Stimulated activated CD4-positive, alpha-beta T cell treated with anti-CD3 and anti-CD28 coated beads, TNF-alpha, amount 100 ng/mL, for 48 hours (primary cell): Measurements from ENCODE around the gene TMEM253.

ENCODE experiments used
- DNase-seq, 3 donors: peaks; one replicate each; pipeline ENCODE4 v3.0.0-alpha.2; 2020; ENCODE audit warnings: low read depth in 3 of 3

TMEM253 gene

GRCh38 chr14:21071225-21072030, 29.4 kb upstream of the TMEM253 start:
- peak in 1 of 3 donors; percentile 31 for DNase-seq

DNA sequence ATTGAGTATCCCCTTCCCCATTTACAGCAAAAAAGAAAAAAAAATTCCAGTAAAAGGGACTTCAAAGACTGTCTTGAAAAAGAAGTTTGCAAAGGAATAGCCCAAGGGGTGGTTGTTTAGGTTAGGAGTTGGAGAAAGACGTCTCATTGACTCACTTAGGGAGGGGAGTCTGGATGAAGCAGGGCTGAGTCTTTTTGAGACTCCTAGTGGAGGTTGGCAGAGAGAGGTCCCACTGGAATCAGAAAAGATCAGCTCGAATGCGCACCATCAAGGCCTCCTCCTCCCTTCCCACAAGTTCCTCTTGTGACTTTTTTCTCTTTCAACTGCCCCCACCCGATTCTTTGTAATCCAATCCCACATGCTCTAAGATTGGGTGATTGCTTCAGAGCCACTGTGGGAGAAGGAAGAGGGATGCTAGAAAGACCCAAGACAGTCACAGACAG, 28.8 kb upstream of the TMEM253 start:
- no peak for DNase-seq

DNA sequence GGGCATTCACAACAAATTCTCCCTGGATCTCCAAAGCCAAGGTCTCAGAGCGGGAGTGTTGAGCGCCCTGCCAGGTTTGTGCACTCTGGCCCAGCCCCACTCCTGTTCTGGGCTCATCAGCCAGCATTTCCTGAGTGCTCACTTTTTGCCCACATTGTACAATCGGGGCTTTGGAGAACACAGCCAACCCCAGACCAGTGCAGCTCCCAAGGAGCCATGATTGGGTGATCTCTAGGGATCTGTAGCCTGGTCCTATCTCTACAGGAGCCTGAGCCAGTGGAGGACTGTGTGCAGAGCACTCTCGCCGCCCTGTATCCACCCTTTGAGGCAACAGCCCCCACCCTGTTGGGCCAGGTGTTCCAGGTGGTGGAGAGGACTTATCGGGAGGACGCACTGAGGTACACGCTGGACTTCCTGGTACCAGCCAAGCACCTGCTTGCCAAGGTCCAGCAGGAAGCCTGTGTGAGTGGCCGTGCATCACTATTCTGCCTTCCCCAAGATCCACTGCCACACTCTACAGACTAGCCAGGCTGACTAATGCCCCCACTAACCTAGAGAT, 28.0 kb upstream of the TMEM253 start:
- no peak for DNase-seq

GRCh38 chr14:21073921-21074320, 26.9 kb upstream of the TMEM253 start:
- no peak for DNase-seq

DNA sequence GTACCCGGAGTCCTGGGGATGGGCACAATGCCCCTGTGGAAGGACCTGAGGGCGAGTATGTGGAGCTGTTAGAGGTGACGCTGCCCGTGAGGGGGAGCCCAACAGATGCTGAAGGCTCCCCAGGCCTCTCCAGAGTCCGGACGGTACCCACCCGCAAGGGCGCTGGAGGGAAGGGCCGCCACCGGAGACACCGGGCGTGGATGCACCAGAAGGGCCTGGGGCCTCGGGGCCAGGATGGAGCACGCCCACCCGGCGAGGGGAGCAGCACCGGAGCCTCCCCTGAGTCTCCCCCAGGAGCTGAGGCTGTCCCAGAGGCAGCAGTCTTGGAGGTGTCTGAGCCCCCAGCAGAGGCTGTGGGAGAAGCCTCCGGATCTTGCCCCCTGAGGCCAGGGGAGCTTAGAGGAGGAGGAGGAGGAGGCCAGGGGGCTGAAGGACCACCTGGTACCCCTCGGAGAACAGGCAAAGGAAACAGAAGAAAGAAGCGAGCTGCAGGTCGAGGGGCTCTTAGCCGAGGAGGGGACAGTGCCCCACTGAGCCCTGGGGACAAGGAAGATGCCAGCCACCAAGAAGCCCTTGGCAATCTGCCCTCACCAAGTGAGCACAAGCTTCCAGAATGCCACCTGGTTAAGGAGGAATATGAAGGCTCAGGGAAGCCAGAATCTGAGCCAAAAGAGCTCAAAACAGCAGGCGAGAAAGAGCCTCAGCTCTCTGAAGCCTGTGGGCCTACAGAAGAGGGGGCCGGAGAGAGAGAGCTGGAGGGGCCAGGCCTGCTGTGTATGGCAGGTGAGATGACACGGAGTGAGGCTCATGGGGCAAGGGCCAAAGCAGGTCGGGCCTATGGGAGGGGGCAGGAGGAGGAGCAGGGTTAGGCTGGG, 26.2 kb upstream of the TMEM253 start:
- DNase-seq, result no peak

GRCh38 chr14:21075719-21076437, 25.0 kb upstream of the TMEM253 start:
- DNase-seq, result no peak

DNA sequence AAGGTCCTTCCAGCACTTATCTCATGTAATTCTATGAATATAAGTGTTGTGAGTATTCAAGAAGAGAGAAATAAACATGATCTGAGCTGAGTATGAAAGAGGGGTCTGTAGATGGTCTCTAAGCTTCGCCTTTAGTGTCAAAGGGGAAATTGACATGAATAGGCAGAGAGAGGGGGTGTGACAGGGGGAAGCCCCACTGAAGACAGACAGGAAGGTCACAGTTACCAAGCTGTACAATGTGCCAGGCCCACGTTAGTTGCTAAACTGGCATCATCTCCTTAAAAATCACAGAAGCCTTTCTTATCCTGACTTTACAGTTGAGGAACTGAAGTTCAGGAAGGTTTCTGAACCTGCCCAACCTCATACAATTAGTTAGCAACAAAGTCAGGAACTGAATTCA, 23.2 kb upstream of the TMEM253 start:
- DNase-seq, result no peak

GRCh38 chr14:21078287-21078686, 22.6 kb upstream of the TMEM253 start:
- DNase-seq, result no peak

DNA sequence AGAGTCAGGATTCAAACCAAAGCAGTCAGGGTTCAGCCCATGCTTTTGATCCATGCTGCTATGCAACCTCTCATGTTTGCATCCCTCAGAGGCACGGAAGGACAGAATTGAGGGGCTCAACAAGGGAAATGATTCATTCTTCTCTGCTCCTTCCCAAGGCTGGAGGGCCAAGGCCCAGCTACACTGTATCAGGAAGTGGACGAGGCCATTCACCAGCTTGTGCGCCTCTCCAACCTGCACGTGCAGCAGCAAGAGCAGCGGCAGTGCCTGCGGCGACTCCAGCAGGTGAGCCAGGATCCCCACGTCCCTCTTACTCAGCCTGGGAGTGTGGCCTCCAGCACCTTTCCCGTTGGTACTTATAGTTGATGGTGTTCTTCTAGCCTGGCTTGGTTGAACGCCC, 22.1 kb upstream of the TMEM253 start:
- DNase-seq, result no peak

DNA sequence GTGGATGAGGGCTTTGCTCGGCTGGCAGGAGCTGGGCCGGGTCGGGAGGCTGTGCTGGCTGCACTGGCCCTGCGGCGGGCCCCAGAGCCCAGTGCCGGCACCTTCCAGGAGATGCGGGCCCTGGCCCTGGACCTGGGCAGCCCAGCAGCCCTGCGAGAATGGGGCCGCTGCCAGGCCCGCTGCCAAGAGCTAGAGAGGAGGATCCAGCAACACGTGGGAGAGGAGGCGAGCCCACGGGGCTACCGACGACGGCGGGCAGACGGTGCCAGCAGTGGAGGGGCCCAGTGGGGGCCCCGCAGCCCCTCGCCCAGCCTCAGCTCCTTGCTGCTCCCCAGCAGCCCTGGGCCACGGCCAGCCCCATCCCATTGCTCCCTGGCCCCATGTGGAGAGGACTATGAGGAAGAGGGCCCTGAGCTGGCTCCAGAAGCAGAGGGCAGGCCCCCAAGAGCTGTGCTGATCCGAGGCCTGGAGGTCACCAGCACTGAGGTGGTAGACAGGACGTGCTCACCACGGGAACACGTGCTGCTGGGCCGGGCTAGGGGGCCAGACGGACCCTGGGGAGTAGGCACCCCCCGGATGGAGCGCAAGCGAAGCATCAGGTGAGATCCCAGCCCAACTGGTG, 19.2 kb upstream of the TMEM253 start:
- no peak for DNase-seq

DNA sequence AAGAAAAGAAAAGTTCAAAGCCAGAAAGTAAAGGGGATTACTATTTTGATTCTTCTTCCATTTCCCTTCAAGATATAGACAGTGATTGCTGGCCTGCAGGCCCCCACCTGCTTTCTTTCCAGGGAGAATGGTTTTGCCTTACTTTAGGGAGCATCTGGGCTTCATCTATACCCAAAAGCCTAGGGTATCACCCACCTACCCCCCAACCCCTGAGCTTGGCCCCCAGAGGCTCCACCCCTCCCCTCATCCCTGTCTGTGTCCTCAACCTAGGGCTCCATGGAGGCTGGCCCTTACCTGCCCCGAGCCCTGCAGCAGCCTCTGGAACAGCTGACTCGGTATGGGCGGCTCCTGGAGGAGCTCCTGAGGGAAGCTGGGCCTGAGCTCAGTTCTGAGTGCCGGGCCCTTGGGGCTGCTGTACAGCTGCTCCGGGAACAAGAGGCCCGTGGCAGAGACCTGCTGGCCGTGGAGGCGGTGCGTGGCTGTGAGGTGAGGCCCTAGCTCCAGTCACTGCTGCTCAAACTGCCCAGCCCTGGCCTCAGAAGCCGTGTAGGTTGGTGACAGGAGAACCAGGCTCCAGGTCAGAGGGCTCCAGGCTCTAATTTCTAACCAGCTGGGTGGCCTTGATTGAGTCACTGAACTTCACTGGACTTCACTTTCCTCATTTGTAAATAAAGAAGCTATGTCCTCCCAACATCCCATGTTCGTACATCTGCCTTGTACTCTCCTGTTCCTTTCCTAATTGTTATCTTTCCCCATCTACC, 17.1 kb upstream of the TMEM253 start:
- DNase-seq, result no peak

DNA sequence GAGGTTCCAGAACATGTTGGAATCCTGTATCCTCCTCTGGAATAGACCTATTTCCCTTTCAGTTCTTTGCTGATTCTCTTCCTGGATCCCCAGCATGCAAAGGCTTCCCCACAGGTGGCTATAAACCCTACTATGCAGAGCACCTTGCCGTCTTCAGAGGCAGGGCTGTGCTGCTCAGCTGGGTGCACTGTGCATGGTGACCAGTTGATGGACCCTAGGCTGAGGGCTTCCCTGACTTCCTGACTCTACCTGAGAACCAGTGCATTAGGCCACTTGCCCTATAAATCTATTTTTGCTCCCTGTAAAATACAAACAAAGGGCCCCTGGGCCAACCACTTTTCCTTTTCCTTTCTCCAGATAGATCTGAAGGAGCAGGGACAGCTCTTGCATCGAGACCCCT, 16.5 kb upstream of the TMEM253 start:
- no peak for DNase-seq

DNA sequence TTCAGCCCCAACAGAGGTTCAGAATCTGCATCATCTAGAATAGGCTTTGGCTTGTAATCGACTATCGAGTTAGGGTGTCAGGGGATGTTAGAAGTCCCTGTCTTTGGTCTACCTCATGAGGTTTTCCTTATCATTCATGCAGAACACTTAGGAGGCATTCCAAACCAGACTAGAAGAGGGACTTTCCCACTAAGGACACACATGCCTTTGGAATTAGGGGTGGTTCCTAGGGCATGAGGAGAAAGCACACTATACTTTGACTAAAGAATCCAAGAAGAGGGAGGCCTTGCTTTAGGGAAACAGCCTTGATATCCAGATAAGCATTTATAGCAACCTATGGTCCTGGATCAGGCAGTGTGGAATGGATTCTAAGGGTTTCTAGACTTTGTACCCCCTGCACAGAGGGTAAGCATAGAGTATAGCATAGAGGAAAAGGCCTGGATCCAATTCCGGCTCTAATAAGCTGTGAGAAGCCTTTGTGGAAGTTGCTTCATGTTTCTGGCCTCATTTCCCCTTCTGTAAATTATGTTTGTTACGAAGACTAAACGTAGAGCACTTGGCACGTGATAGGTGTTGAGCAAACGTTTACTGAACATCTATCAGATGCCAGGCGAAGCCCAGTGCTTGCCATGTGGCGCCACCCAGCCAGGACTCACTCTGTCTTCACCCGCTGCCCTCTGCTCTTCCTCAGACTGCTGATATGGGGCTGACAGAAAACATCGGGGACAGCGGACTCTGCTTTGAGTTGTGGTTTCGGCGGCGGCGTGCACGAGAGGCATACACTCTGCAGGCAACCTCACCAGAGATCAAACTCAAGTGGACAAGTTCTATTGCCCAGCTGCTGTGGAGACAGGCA, 15.6 kb upstream of the TMEM253 start:
- no peak for DNase-seq

GRCh38 chr14:21086908-21087293, 14.0 kb upstream of the TMEM253 start:
- no peak for DNase-seq

DNA sequence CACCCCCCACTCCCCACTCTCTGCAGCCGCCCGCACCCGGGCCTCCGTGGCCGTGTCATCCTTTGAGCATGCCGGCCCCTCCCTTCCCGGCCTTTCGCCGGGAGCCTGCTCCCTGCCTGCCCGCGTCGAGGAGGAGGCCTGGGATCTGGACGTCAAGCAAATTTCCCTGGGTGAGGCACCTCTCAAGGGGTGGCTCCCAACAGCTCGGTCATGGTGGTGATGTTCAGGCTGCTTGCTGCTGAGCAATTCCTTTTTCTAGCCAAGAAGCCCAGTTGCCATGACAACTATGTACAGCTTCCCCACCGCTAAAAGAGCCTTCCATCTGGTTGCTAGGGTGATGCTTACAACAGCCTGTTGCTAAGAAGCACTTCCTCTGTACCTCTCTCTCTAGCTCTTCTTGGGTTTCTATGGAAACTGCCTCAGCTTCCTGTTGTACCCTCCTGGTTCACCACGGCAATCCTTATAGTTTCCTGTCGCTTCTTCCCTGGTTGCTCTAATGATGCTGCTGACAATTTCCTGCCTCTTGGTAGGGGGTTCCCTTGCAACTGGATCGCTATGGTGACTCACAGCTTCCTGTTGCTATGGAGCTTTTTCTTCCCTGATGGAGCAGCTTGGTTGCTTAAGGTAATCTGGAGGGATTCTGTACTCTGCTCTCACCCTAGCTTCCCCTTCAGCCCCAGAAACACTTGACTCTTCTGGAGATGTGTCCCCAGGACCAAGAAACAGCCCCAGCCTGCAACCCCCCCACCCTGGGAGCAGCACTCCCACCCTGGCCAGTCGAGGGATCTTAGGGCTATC, 13.4 kb upstream of the TMEM253 start:
- no peak for DNase-seq

DNA sequence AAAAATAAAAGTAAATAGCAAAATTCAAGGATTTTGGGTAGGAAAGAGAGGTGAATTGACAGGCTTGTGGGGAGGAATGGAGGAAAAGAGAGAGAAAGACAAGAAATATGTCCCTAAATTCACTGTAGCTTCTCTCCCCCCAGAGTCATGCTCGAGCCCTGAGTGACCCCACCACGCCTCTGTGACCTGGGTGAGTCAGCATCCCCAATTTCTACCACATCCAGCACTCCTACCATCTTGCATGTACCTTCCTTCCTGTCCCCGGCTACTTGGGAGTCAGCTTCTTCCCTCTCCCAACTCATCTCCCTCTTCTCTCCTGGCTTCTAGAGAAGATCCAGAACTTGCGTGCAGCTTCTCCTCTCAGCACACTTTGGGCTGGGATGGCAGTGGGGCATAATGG, 12.2 kb upstream of the TMEM253 start:
- no peak for DNase-seq

GRCh38 chr14:21089271-21089670, 11.6 kb upstream of the TMEM253 start:
- DNase-seq, result no peak

- DNase-seq, result no peak
These were observed 11.0 kb upstream of the TMEM253 start for GRCh38 chr14:21089877-21090193.
